WERI-Rb-1 (cell line): Measurements from ENCODE around the gene SDC4.

ENCODE experiments used
- DNase-seq: peaks from one replicate; pipeline ENCODE4 v3.0.0-alpha.2; 2020
- H3K27ac ChIP-seq: fragments of 250-450 bp; sonication (Bioruptor Pico); 2 replicates; pipeline ENCODE4 v1.5.1; 2020; ENCODE audit warnings: mild to moderate bottlenecking, moderate library complexity
- H3K27me3 ChIP-seq: fragments of 250-450 bp; sonication (Bioruptor Pico); 2 replicates; pipeline ENCODE4 v1.5.1; 2021; ENCODE audit warnings: mild to moderate bottlenecking, low read depth, moderate library complexity; ENCODE audit not compliant: insufficient read depth, severe bottlenecking
- H3K36me3 ChIP-seq: fragments of 250-450 bp; sonication (Bioruptor Pico); 2 replicates; pipeline ENCODE4 v1.5.1; 2020; ENCODE audit warnings: mild to moderate bottlenecking, moderate library complexity
- H3K4me3 ChIP-seq: 2 replicates; pipeline ENCODE4 v1.5.1; 2011; ENCODE audit warnings: low read depth, mild to moderate bottlenecking, control low read depth, low read length
- H3K9me3 ChIP-seq: fragments of 250-450 bp; sonication (Bioruptor Pico); 2 replicates; pipeline ENCODE4 v1.5.1; 2021; ENCODE audit warnings: mild to moderate bottlenecking, moderate library complexity; ENCODE audit not compliant: severe bottlenecking
- CTCF ChIP-seq: IDR thresholded peaks from 2 replicates; pipeline ENCODE4 v1.5.1; 2011; ENCODE audit warnings: low read depth, mild to moderate bottlenecking, control low read depth, inconsistent platforms, low read length

Gene SDC4

DNA sequence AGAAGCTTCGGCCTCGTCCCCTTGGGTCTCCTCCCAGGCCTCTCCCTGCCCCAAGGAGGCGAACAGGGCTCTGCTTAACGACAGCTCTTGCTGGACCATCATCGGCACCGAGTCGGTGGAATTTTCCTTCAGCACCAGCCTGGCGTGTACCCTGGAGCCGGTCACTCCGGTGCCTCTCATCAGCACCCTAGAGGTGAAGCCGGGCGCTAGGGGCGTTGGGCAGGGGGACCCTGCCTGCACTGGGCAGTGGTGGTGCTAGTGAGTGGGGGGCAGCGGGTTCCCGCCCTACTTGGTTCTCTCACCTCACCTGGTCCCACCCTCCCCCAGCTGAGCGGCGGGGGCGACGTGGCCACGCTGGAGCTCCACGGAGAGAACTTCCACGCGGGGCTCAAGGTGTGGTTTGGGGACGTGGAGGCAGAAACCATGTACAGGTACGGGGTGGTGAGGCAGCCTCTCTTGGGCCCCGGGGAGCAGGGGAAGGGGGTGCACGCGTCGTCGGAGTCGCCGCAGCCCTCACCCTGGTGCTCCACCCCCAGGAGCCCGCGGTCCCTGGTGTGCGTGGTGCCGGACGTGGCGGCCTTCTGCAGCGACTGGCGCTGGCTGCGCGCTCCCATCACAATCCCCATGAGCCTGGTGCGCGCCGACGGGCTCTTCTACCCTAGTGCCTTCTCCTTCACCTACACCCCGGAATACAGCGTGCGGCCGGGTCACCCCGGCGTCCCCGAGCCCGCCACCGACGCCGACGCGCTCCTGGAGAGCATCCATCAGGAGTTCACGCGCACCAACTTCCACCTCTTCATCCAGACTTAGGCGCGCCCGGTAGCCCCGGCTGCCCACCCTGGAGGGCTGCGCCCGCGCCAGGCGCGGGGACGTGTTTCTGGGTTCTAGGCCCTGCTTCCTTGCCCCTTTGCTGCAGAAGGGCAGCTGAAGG, 31.8 kb downstream of the SDC4 start:
- no peaks in the 10 kb centered on the region for H3K9me3 ChIP-seq
- H3K36me3 ChIP-seq = no peaks in the 10 kb centered on the region
- TF ChIP-seq CTCF = no peak
- no peak overlapping the region for H3K4me3 ChIP-seq
- no peaks in the 10 kb centered on the region for H3K27me3 ChIP-seq
- DNase-seq = no peak
- no peak overlapping the region for H3K27ac ChIP-seq

DNA sequence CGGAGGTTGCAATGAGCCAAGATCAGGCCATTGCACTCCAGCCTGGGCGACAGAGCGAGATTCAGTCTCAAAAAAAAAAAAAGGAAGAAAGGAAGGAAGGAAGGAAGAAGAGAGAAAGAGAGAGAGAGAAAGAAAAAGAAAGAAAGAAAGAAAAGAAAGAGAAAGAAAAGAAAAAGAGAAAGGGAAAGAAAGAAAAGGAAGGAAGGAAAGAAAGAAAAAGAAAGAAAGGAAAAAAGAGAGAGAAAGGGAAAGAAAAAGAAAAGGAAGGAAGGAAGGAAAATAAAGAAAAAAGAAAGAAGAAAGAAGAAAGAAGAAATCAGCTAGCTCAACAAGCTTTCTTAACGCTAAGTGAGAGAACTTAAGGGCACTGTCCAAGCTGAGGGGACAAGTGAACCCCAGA, 32.6 kb downstream of the SDC4 start:
- Histone ChIP-seq H3K9me3 (no peaks in the 10 kb centered on the region), H3K27ac (no peak overlapping the region), H3K27me3 (no peaks in the 10 kb centered on the region), H3K4me3 (no peak overlapping the region), H3K36me3 (no peaks in the 10 kb centered on the region)
- no peak for TF ChIP-seq CTCF
- no peak for DNase-seq

DNA sequence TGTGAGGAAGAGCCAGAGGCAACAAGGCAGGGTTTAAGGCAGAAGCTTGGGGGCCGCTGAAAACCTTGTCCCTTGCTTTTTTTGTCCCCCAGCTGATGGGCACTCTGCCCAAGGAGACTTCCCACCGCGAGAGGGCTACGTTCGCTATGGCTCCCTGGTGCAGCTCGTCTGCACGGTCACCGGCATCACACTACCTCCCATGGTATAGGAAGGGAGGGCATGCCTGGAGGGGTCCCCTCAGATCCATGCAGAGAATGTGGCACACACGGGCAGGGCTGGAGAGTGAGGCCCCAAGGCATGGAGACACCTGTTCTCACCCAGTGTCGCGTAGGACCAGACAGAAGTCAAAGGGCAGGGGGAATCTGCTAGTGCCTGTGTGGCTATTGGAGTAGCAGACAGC, 34.3 kb downstream of the SDC4 start:
- no peak for DNase-seq
- H3K4me3 ChIP-seq = no peak overlapping the region
- H3K27me3 ChIP-seq = no peaks in the 10 kb centered on the region
- H3K36me3 ChIP-seq = no peaks in the 10 kb centered on the region
- no peaks in the 10 kb centered on the region for H3K9me3 ChIP-seq
- no peak for TF ChIP-seq CTCF
- H3K27ac ChIP-seq = no peak overlapping the region

- Histone ChIP-seq H3K27ac (no peak overlapping the region), H3K9me3 (no peaks in the 10 kb centered on the region), H3K36me3 (no peaks in the 10 kb centered on the region), H3K27me3 (no peaks in the 10 kb centered on the region), H3K4me3 (no peak overlapping the region)
- no peak for DNase-seq
- no peak for TF ChIP-seq CTCF
Observed at GRCh38 chr20:45313065-45313695, 35.0 kb downstream of the SDC4 start.

- H3K27ac ChIP-seq = no peak overlapping the region
- no peaks in the 10 kb centered on the region for H3K27me3 ChIP-seq
- H3K4me3 ChIP-seq = no peak overlapping the region
- no peaks in the 10 kb centered on the region for H3K36me3 ChIP-seq
- no peak for DNase-seq
- TF ChIP-seq CTCF = no peak
- no peaks in the 10 kb centered on the region for H3K9me3 ChIP-seq
Observed at GRCh38 chr20:45312241-45312640, 36.0 kb downstream of the SDC4 start.
